ENCODE results near the gene CD34.

Gene CD34

GRCh38 chr1:207949571-207950195, 38.8 kb upstream of the CD34 start (continued):
- TF ChIP-seq, protein P1, sequence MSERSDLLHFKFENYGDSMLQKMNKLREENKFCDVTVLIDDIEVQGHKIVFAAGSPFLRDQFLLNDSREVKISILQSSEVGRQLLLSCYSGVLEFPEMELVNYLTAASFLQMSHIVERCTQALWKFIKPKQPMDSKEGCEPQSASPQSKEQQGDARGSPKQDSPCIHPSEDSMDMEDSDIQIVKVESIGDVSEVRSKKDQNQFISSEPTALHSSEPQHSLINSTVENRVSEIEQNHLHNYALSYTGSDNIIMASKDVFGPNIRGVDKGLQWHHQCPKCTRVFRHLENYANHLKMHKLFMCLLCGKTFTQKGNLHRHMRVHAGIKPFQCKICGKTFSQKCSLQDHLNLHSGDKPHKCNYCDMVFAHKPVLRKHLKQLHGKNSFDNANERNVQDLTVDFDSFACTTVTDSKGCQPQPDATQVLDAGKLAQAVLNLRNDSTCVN (tag by site-specific recombination; optimal IDR thresholded peaks at IDR 0.05) = no peak
- TF ChIP-seq PRDM4 (tag by site-specific recombination; IDR thresholded peaks at IDR 0.05) (no peak), ZNF214 (tag by site-specific recombination; IDR thresholded peaks at IDR 0.05; ENCODE audit: borderline replicate concordance) (no peak), SCRT1 (tag by site-specific recombination; IDR thresholded peaks at IDR 0.05; ENCODE audit: borderline replicate concordance) (no peak)

GRCh38 chr1:207948536-207949250, 37.8 kb upstream of the CD34 start:
- H3K27ac ChIP-seq (ENCODE audit: extremely low read depth, low read depth, low read length) = no peak overlapping the region
- ChIA-PET CTCF (interaction anchor here (0.9 to 1.0 kb wide), 2 partner anchors 64 to 296 kb away, joined by 3 to 4 read pairs; no protein-coding TSS in a partner anchor), POLR2A (no interaction called here)
- no peaks in the 10 kb centered on the region for H3K36me3 ChIP-seq (ENCODE audit: control insufficient read depth in 2 of 2, insufficient read depth in 1 of 2, low read length in 2 of 2)
- H3K4me1 ChIP-seq (ENCODE audit: control insufficient read depth, insufficient read depth, low read length) = peaks cover 3% of the 10 kb centered on the region; the same call in 1 of the 2 replicates
- H3K4me3 ChIP-seq (ENCODE audit: low read depth, low read length) = no peak overlapping the region
- H3K9me3 ChIP-seq (ENCODE audit: control insufficient read depth, insufficient read depth, low read depth, low read length) = no peaks in the 10 kb centered on the region
- TF ChIP-seq MZF1 (tag by site-specific recombination; IDR thresholded peaks at IDR 0.05; ENCODE audit: borderline replicate concordance) (no peak), ZNF530 (tag by site-specific recombination; IDR thresholded peaks at IDR 0.05; ENCODE audit: low read depth) (no peak), ZNF223 (tag by site-specific recombination; IDR thresholded peaks at IDR 0.05) (no peak), ZNF274 (IDR thresholded peaks at IDR 0.05; ENCODE audit: low read length) (no peak), ZNF274 (tag by site-specific recombination; IDR thresholded peaks at IDR 0.05; ENCODE audit: borderline replicate concordance) (no peak), SCRT1 (tag by site-specific recombination; IDR thresholded peaks at IDR 0.05; ENCODE audit: borderline replicate concordance) (no peak), AEBP2 (tag by site-specific recombination; IDR thresholded peaks at IDR 0.05; ENCODE audit: borderline replicate concordance) (no peak)
- TF ChIP-seq, protein P2, sequence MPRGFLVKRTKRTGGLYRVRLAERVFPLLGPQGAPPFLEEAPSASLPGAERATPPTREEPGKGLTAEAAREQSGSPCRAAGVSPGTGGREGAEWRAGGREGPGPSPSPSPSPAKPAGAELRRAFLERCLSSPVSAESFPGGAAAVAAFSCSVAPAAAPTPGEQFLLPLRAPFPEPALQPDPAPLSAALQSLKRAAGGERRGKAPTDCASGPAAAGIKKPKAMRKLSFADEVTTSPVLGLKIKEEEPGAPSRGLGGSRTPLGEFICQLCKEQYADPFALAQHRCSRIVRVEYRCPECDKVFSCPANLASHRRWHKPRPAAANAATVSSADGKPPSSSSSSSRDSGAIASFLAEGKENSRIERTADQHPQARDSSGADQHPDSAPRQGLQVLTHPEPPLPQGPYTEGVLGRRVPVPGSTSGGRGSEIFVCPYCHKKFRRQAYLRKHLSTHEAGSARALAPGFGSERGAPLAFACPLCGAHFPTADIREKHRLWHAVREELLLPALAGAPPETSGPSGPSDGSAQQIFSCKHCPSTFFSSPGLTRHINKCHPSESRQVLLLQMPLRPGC (tag by site-specific recombination; IDR thresholded peaks at IDR 0.05) = no peak
- TF ChIP-seq, protein P3, sequence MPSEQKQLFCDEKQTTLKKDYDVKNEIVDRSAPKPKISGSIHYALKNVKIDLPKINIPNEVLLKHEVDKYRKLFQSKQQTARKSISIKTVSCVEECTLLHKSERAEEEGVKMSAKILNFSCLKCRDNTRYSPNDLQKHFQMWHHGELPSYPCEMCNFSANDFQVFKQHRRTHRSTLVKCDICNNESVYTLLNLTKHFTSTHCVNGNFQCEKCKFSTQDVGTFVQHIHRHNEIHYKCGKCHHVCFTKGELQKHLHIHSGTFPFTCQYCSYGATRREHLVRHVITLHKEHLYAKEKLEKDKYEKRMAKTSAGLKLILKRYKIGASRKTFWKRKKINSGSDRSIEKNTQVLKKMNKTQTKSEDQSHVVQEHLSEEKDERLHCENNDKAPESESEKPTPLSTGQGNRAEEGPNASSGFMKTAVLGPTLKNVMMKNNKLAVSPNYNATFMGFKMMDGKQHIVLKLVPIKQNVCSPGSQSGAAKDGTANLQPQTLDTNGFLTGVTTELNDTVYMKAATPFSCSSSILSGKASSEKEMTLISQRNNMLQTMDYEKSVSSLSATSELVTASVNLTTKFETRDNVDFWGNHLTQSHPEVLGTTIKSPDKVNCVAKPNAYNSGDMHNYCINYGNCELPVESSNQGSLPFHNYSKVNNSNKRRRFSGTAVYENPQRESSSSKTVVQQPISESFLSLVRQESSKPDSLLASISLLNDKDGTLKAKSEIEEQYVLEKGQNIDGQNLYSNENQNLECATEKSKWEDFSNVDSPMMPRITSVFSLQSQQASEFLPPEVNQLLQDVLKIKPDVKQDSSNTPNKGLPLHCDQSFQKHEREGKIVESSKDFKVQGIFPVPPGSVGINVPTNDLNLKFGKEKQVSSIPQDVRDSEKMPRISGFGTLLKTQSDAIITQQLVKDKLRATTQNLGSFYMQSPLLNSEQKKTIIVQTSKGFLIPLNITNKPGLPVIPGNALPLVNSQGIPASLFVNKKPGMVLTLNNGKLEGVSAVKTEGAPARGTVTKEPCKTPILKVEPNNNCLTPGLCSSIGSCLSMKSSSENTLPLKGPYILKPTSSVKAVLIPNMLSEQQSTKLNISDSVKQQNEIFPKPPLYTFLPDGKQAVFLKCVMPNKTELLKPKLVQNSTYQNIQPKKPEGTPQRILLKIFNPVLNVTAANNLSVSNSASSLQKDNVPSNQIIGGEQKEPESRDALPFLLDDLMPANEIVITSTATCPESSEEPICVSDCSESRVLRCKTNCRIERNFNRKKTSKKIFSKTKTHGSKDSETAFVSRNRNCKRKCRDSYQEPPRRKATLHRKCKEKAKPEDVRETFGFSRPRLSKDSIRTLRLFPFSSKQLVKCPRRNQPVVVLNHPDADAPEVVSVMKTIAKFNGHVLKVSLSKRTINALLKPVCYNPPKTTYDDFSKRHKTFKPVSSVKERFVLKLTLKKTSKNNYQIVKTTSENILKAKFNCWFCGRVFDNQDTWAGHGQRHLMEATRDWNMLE (tag by site-specific recombination; conservative IDR thresholded peaks at IDR 0.05; ENCODE audit: low read depth) = no peak
- TF ChIP-seq, protein P4, sequence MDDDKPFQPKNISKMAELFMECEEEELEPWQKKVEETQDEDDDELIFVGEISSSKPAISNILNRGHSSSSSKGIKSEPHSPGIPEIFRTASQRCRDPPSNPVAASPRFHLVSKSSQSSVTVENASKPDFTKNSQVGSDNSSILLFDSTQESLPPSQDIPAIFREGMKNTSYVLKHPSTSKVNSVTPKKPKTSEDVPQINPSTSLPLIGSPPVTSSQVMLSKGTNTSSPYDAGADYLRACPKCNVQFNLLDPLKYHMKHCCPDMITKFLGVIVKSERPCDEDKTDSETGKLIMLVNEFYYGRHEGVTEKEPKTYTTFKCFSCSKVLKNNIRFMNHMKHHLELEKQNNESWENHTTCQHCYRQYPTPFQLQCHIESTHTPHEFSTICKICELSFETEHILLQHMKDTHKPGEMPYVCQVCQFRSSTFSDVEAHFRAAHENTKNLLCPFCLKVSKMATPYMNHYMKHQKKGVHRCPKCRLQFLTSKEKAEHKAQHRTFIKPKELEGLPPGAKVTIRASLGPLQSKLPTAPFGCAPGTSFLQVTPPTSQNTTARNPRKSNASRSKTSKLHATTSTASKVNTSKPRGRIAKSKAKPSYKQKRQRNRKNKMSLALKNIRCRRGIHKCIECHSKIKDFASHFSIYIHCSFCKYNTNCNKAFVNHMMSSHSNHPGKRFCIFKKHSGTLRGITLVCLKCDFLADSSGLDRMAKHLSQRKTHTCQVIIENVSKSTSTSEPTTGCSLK (tag by site-specific recombination; IDR thresholded peaks at IDR 0.05) = no peak
- TF ChIP-seq, protein P5, sequence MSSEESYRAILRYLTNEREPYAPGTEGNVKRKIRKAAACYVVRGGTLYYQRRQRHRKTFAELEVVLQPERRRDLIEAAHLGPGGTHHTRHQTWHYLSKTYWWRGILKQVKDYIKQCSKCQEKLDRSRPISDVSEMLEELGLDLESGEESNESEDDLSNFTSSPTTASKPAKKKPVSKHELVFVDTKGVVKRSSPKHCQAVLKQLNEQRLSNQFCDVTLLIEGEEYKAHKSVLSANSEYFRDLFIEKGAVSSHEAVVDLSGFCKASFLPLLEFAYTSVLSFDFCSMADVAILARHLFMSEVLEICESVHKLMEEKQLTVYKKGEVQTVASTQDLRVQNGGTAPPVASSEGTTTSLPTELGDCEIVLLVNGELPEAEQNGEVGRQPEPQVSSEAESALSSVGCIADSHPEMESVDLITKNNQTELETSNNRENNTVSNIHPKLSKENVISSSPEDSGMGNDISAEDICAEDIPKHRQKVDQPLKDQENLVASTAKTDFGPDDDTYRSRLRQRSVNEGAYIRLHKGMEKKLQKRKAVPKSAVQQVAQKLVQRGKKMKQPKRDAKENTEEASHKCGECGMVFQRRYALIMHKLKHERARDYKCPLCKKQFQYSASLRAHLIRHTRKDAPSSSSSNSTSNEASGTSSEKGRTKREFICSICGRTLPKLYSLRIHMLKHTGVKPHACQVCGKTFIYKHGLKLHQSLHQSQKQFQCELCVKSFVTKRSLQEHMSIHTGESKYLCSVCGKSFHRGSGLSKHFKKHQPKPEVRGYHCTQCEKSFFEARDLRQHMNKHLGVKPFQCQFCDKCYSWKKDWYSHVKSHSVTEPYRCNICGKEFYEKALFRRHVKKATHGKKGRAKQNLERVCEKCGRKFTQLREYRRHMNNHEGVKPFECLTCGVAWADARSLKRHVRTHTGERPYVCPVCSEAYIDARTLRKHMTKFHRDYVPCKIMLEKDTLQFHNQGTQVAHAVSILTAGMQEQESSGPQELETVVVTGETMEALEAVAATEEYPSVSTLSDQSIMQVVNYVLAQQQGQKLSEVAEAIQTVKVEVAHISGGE (tag by site-specific recombination; conservative IDR thresholded peaks at IDR 0.05; ENCODE audit: low read depth) = no peak

All from HEK293 (cell line).